HG02623 (cell line): ENCODE results near the gene LMO1.

Source experiments
- ATAC-seq: cut with Tn5 transposase; IDR thresholded peaks from one replicate; pipeline ENCODE4 v1.9.1; 2021; ENCODE audit warnings: moderate library complexity; ENCODE audit not compliant: unreplicated experiment

The LMO1 gene

GRCh38 chr11:8209208-8209807 is 54.4 kb downstream of the LMO1 start:
- ATAC-seq, result no peak

GRCh38 chr11:8207080-8208000 is 56.3 kb downstream of the LMO1 start:
- no peak for ATAC-seq

- ATAC-seq, result no peak
Observed at GRCh38 chr11:8206251-8207079, 57.2 kb downstream of the LMO1 start.

GRCh38 chr11:8205566-8205965 is 58.1 kb downstream of the LMO1 start:
- no peak for ATAC-seq

- no peak for ATAC-seq
Observed at GRCh38 chr11:8204596-8204995, 59.1 kb downstream of the LMO1 start.

- ATAC-seq, result no peak
Observed at GRCh38 chr11:8204025-8204424, 59.7 kb downstream of the LMO1 start.

- ATAC-seq, result no peak
Observed at GRCh38 chr11:8203414-8203715, 60.3 kb downstream of the LMO1 start.

- ATAC-seq, result no peak
Observed at GRCh38 chr11:8202516-8203413, 60.9 kb downstream of the LMO1 start.

- peak; percentile 93 for ATAC-seq
Observed at GRCh38 chr11:8201644-8202365, 61.9 kb downstream of the LMO1 start.

GRCh38 chr11:8199676-8200075 is 64.0 kb downstream of the LMO1 start:
- no peak for ATAC-seq

GRCh38 chr11:8196749-8197148 is 66.9 kb downstream of the LMO1 start:
- ATAC-seq, result no peak

- ATAC-seq, result no peak
Observed at GRCh38 chr11:8194956-8195355, 68.7 kb downstream of the LMO1 start.

GRCh38 chr11:8192896-8193209 is 70.8 kb downstream of the LMO1 start:
- no peak for ATAC-seq

- ATAC-seq, result no peak
Observed at GRCh38 chr11:8192016-8192895, 71.4 kb downstream of the LMO1 start.

GRCh38 chr11:8190431-8190830 is 73.2 kb downstream of the LMO1 start:
- ATAC-seq, result no peak

GRCh38 chr11:8186429-8186828 is 77.2 kb downstream of the LMO1 start:
- ATAC-seq, result no peak

GRCh38 chr11:8183111-8183510 is 80.6 kb downstream of the LMO1 start:
- no peak for ATAC-seq

GRCh38 chr11:8180469-8180868 is 83.2 kb downstream of the LMO1 start:
- no peak for ATAC-seq

GRCh38 chr11:8178297-8178696 is 85.4 kb downstream of the LMO1 start:
- ATAC-seq, result no peak
